Fibroblast of skin of scalp (primary cell): ENCODE measurements around the gene TPRA1. TPM values are rescaled to one million over a fixed set of nuclear protein-coding genes. Genes with fewer than 3 reads are reported as not detected.
A peak's percentile ranks its signal among the peaks of the same experiment; 100 is the strongest.

Experiments
- DNase-seq: peaks from one replicate; pipeline ENCODE4 v3.0.0-alpha.2; 2013
- polyA plus RNA-seq, 2 experiments: library from polyadenylated mRNA; unstranded; fragments of 120-200 nt; gene quantifications; one replicate each; pipeline ENCODE4 v1.2.1, GENCODE V29; 2013; ENCODE audit not compliant: insufficient read length in 2 of 2

TPRA1 gene
- polyA plus RNA-seq (2013, experiment 1 of 2; ENCODE audit: insufficient read length) = 31.7 TPM
- 32.7 TPM for polyA plus RNA-seq (2013, experiment 2 of 2; ENCODE audit: insufficient read length)

DNA sequence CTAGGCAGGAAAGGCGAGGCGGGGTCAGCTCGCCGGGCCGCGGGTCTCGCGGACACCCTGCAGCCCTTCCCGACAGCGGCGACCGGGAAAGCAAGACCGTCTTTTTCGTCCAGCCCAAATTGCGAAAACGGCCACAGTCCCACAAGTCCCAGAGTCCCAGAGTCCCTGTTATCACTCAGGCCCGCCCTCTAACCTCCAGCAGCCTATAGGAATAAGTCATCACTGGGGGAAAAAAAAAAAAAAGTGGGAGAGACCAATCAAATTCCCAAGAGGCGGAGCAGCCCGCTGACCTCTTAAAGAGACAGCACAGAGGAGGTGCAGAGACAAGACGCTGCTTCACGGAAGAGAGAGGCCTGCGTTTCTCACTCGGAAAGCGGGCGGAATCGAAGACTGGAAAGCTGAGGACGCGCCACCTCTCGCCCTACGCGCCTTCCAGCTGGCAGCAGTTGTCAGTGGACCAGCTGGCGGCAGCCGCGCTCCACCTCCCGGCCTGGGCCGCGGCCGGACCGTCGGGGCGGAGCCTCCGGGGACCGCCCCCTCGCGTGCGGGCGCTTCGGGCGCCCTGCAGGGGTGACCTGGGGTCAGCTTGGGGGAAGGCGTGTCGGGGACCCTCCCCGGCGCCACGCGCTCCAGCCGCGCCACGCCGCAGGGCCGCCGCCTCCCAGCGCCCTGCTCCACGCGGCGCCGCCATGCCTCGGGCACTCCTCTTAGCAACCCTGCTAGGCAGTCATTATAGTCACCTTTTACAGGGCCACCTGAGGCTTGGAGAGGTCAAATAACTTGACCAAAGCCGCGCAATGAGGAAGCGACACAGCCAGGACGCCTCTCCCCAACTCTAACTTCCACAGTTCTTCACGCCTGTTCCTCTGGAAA lies at the start of gene TPRA1:
Gene TPRA1 (minus strand): TSS at position 141 of the 873 bp plus-strand sequence. CDS start 10,587 bp downstream, outside the sequence.
- peak; percentile 99 for DNase-seq

- no peak for DNase-seq
These were observed 49.5 kb upstream of the TPRA1 start for GRCh38 chr3:127640042-127640355.

- DNase-seq = no peak
These were observed 48.9 kb upstream of the TPRA1 start for GRCh38 chr3:127639173-127640041.

GRCh38 chr3:127637971-127638370 lies 47.4 kb upstream of the TPRA1 start:
- no peak for DNase-seq

GRCh38 chr3:127637546-127637945 lies 47.0 kb upstream of the TPRA1 start:
- peak; percentile 42 for DNase-seq

GRCh38 chr3:127634653-127635052 lies 44.1 kb upstream of the TPRA1 start:
- no peak for DNase-seq

DNA sequence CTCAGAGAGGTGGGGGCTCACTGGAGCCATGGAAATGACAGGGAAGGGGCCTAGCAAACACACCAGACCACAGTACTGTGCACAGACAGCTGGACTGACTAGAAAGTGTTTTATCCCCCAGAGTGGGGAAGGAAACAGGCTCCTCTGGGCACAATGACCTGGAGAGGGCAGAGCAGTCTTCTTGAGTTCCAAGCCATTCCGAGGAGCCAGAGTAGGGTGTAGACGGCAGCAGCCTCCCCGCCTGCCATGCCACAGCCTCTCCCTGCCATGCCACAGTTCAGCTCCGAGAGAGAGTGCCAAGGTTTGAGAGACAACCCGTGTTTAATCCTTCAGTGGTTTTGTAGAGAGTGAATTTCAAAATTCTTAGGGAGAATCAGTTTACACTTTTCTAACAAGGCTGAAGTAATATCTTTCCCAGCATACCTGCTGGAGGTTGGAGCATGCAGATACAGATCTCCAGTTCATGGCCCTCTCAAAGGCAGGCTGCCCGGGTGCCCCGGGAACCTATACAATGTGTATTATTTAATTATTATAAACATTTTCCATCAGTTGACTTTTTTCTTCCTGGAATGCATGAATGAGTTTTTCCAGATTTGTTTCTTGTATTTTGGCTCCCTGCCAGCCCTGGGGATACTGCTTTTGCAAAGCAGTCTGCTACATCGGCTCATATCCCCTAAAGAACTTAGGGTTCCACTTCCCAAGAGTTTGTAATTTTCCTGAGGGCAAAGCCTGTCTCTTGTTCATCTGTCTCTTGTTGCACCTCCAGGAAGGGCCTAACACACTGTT lies 41.7 kb upstream of the TPRA1 start:
- DNase-seq = no peak

GRCh38 chr3:127630811-127631714 lies 40.5 kb upstream of the TPRA1 start:
- DNase-seq = no peak

DNA sequence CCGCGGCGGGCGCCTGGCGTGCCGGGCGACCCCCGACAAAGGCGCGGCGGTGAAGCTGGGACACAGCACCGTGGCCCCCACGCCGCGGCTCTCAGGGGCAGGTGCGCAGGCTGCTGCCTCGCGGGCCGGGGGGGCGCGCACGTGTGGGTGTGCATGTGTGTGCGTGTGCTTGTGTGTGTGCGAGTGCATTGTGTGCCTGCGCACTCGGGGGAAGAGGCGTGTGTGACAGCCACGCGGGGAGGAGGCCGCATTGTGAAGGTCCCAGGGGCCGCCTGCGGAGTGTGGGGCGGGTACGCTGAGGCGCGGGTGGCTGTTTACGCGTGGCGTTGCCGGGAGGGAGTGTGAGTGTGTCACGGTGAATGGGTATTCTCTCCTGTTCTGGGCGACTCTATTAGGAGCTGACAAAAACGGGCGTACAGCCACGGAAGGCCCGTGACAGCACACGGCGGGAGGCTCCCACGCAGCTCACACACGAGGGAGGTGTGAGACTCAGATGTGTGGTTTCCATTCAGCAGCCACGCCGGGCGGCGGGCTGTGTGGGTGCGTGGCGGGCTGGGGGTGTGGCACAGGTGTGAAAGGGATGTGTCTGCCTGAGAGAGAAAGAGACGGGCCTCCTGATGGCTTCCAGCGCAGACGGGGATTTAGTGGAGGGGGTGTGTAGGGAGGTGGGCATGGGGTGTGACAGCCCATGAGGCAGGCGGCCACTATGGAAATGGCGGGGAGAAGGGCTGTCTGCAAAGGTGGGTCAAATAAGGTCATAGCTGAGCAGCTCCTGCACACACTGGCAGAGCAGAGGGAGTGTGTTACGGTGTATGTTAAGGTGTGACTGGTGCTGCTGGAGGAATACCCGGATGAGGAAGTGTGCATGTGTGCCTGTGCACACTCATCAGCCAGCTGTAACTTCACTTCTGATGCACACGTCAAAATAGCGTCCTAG lies 39.2 kb upstream of the TPRA1 start:
- DNase-seq = no peak

DNA sequence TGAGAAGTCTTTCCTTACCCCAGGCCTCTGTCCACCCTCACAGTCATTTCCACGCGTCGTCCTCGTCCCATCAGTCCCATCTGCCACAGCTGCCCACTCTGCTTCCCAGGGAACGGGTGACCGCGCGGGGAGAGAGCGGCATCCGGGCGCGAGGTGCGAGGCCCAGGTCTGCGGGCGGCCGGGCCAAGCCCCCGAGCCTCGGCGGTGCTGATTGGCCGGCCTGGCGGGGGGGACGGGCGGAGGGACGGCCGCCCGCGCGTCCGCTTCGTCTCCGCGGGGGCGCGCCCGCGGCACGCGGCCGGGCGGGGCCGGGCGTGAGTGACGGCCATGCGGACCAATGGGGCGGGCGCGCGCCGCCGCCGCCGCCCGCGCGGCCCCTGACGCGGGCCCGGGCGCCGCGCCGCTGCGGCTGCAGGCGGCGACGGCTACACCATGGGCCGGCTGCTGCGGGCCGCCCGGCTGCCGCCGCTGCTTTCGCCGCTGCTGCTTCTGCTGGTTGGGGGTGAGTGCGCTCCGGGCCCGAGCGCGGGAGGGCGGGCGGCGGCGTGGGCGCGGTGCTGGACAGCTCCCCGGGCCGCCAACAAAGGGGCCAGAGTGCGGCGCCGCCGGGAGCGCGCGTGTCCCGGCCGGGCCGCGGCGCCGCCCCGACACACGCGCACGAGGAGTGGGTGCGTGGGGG lies 38.4 kb upstream of the TPRA1 start, which contains the start of gene PODXL2:
Gene PODXL2 (plus strand): TSS at position 398 of the 679 bp plus-strand sequence. CDS start 35 bp downstream, at position 433.
- peak; percentile 60 for DNase-seq

DNA sequence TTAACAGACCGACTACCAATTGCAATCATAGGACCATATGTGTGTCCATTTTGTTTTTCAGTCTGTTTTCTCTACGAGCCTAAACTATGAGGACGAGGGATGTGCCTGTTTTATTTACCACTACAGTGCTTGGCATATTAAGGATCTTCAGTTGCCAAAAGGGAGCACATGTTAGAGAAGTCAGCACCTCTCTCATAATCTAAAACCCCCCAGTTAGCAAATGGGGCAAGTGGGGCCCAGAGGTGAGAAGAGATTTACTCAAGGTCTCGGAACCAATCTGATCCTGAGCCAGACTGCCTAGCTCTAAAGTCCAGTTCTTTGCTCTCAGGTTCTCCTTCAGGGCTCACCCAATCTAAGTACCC lies 37.9 kb upstream of the TPRA1 start:
- DNase-seq = no peak

GRCh38 chr3:127625821-127626220 lies 35.3 kb upstream of the TPRA1 start:
- DNase-seq = peak; percentile 47

DNA sequence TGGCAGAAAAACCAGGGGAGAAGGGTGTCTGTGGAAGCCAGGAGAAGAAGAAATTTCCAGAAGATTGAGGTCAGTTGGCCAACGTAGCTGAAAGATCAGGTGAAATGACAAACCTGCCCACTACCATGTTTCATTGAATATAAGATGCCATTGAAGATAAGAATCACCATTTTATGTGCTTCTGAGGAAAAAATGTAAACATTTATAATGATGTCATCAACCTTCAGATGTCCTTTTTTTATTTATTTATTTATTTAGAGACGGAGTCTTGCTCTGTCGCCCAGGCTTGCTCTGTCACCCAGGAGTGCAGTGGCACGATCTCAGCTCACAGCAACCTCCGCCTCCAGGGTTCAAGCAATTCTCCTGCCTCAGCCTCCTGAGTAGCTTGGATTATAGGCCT lies 33.5 kb upstream of the TPRA1 start:
- no peak for DNase-seq

- DNase-seq = no peak
These were observed 32.4 kb upstream of the TPRA1 start for GRCh38 chr3:127622772-127623576.

DNA sequence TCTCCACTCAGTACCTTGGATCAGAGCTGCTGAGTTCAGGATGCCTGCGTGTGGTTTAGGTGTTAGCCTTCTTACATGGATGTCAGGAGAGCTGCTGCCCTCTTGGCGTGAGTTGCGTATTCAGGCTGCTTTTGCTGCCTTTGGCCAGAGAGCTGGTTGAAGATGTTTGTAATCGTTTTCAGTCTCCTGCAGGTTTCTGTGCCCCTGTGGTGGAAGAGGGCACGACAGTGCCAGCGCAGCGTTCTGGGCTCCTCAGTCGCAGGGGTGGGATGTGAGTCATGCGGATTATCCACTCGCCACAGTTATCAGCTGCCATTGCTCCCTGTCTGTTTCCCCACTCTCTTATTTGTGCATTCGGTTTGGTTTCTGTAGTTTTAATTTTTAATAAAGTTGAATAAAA lies 31.5 kb upstream of the TPRA1 start:
- no peak for DNase-seq

DNA sequence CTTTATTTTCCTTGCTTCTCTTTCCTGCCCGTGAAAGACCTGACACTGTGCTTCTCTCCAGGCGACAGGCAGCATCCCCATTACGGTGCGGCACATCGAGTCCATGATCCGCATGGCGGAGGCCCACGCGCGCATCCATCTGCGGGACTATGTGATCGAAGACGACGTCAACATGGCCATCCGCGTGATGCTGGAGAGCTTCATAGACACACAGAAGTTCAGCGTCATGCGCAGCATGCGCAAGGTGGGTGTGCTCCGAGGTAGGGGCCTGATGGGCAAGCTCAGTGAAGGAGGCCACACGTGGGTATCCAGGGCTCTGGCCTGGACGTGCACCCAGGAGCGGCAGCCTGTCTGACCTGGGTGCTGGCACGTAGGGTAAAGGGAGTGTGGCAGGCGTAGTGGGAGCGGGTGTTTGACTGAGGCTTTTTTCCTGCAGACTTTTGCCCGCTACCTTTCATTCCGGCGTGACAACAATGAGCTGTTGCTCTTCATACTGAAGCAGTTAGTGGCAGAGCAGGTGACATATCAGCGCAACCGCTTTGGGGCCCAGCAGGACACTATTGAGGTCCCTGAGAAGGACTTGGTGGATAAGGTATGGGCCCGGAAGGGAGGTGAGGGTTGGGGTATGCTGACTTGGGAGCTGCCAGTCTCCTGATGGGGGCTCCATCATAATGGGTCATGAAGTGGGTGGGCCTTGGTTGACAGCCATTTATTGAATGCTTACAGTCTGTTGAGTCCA lies 30.3 kb upstream of the TPRA1 start:
- no peak for DNase-seq

GRCh38 chr3:127618891-127619290 lies 28.4 kb upstream of the TPRA1 start:
- DNase-seq = no peak
